ENCODE results near the gene PCDHGA2.

The PCDHGA2 gene

DNA sequence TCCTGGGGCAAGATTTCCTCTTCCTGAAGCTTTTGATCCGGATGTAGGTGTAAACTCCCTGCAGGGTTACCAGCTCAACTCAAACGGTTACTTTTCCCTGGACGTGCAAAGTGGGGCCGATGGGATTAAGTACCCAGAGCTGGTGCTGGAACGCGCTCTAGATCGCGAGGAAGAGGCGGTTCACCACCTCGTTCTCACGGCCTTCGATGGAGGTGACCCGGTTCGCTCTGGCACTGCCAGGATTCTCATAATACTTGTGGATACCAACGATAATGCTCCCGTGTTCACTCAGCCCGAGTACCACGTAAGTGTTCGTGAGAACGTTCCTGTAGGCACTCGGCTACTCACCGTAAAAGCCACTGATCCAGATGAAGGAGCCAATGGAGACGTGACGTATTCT is 17.1 kb downstream of the PCDHGA2 start:
- Histone ChIP-seq H2AFZ (ENCODE audit: low read depth, low read length, severe bottlenecking) (no peak overlapping the region), H3K4me2 (ENCODE audit: low read depth, low read length, poor library complexity, severe bottlenecking) (no peak overlapping the region), H3K27me3 (ENCODE audit: low read length) (no peaks in the 10 kb centered on the region), H3F3A (ENCODE audit: insufficient read depth) (0 out of 2 replicates have a peak, but pooled peaks cover 5% of the 10 kb centered on the region), H3K9ac (ENCODE audit: low read length) (no peak overlapping the region), H3K4me3 (ENCODE audit: insufficient read depth, low read length, poor library complexity, severe bottlenecking) (no peak overlapping the region), H3K9me3 (ENCODE audit: insufficient read depth, low read length) (peaks cover 2% of the 10 kb centered on the region; the same call in 1 of the 2 replicates), H3K79me2 (ENCODE audit: insufficient read depth, low read length) (no peaks in the 10 kb centered on the region), H3K9me2 (replicated peaks; ENCODE audit: insufficient read depth, low read length) (no peaks in the 10 kb centered on the region), H3K36me3 (ENCODE audit: low read length) (no peaks in the 10 kb centered on the region; the same call in 1 of the 2 replicates), H4K20me1 (ENCODE audit: low read depth, low read length) (no peaks in the 10 kb centered on the region), H3K27ac (ENCODE audit: low read depth, low read length) (no peak overlapping the region)
- TF ChIP-seq, protein P1, sequence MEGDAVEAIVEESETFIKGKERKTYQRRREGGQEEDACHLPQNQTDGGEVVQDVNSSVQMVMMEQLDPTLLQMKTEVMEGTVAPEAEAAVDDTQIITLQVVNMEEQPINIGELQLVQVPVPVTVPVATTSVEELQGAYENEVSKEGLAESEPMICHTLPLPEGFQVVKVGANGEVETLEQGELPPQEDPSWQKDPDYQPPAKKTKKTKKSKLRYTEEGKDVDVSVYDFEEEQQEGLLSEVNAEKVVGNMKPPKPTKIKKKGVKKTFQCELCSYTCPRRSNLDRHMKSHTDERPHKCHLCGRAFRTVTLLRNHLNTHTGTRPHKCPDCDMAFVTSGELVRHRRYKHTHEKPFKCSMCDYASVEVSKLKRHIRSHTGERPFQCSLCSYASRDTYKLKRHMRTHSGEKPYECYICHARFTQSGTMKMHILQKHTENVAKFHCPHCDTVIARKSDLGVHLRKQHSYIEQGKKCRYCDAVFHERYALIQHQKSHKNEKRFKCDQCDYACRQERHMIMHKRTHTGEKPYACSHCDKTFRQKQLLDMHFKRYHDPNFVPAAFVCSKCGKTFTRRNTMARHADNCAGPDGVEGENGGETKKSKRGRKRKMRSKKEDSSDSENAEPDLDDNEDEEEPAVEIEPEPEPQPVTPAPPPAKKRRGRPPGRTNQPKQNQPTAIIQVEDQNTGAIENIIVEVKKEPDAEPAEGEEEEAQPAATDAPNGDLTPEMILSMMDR (IDR thresholded peaks at IDR 0.05; ENCODE audit: insufficient read depth, low read length, poor library complexity, severe bottlenecking): no peak
- TF ChIP-seq EZH2phosphoT487 (conservative IDR thresholded peaks at IDR 0.05; ENCODE audit: low read length): no peak

DNA sequence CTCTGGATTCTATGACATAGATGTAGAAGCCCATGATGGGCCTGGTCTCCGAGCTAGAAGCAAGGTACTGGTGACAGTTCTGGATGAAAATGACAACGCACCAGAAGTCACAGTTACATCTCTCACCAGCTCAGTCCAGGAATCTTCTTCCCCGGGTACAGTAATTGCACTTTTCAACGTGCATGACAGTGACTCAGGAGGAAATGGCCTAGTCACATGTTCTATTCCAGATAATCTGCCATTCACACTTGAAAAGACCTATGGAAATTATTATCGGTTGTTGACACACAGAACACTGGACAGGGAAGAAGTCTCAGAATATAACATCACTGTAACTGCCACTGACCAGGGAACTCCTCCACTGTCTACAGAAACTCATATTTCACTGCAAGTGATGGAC is 17.6 kb downstream of the PCDHGA2 start:
- H3K27me3 ChIP-seq (ENCODE audit: low read length): no peaks in the 10 kb centered on the region
- no peak overlapping the region for H3K4me2 ChIP-seq (ENCODE audit: low read depth, low read length, poor library complexity, severe bottlenecking)
- H2AFZ ChIP-seq (ENCODE audit: low read depth, low read length, severe bottlenecking): no peak overlapping the region
- no peak overlapping the region for H3K9ac ChIP-seq (ENCODE audit: low read length)
- no peaks in the 10 kb centered on the region for H4K20me1 ChIP-seq (ENCODE audit: low read depth, low read length)
- peaks cover 7% of the 10 kb centered on the region; the same call in 1 of the 2 replicates for H3K9me3 ChIP-seq (ENCODE audit: insufficient read depth, low read length)
- H3K36me3 ChIP-seq (ENCODE audit: low read length): no peaks in the 10 kb centered on the region; the same call in 1 of the 2 replicates
- H3K4me3 ChIP-seq (ENCODE audit: insufficient read depth, low read length, poor library complexity, severe bottlenecking): no peak overlapping the region
- H3K27ac ChIP-seq (ENCODE audit: low read depth, low read length): no peak overlapping the region
- TF ChIP-seq, protein P1 (IDR thresholded peaks at IDR 0.05; ENCODE audit: insufficient read depth, low read length, poor library complexity, severe bottlenecking): no peak
- no peak for TF ChIP-seq EZH2phosphoT487 (conservative IDR thresholded peaks at IDR 0.05; ENCODE audit: low read length)
- H3F3A ChIP-seq (ENCODE audit: insufficient read depth): 0 out of 2 replicates have a peak, but pooled peaks cover 5% of the 10 kb centered on the region
- no peaks in the 10 kb centered on the region for H3K9me2 ChIP-seq (replicated peaks; ENCODE audit: insufficient read depth, low read length)
- H3K79me2 ChIP-seq (ENCODE audit: insufficient read depth, low read length): no peaks in the 10 kb centered on the region

DNA sequence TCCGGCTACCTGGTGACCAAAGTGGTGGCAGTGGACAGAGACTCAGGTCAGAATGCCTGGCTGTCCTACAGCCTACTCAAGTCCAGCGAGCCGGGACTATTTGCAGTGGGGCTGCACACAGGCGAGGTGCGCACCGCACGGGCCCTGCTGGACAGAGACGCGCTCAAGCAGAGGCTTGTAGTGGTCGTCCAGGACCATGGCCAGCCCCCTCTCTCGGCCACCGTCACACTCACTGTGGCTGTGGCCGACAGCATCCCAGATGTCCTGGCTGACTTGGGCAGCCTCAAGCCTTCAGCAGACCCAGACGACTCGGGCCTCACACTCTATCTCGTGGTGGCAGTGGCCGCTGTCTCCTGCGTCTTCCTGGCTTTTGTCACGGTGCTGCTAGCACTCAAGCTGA is 18.4 kb downstream of the PCDHGA2 start:
- H2AFZ ChIP-seq (ENCODE audit: low read depth, low read length, severe bottlenecking): no peak overlapping the region
- no peaks in the 10 kb centered on the region for H3K9me2 ChIP-seq (replicated peaks; ENCODE audit: insufficient read depth, low read length)
- no peaks in the 10 kb centered on the region; the same call in 1 of the 2 replicates for H3K36me3 ChIP-seq (ENCODE audit: low read length)
- H3K79me2 ChIP-seq (ENCODE audit: insufficient read depth, low read length): no peaks in the 10 kb centered on the region
- peaks cover 11% of the 10 kb centered on the region; the same call in 1 of the 2 replicates for H3K9me3 ChIP-seq (ENCODE audit: insufficient read depth, low read length)
- H3K27ac ChIP-seq (ENCODE audit: low read depth, low read length): no peak overlapping the region
- H4K20me1 ChIP-seq (ENCODE audit: low read depth, low read length): no peaks in the 10 kb centered on the region
- no peak overlapping the region for H3K4me2 ChIP-seq (ENCODE audit: low read depth, low read length, poor library complexity, severe bottlenecking)
- TF ChIP-seq, protein P1 (IDR thresholded peaks at IDR 0.05; ENCODE audit: insufficient read depth, low read length, poor library complexity, severe bottlenecking): no peak
- TF ChIP-seq EZH2phosphoT487 (conservative IDR thresholded peaks at IDR 0.05; ENCODE audit: low read length): no peak
- H3K27me3 ChIP-seq (ENCODE audit: low read length): no peaks in the 10 kb centered on the region
- no peak overlapping the region for H3K4me3 ChIP-seq (ENCODE audit: insufficient read depth, low read length, poor library complexity, severe bottlenecking)
- no peak overlapping the region for H3K9ac ChIP-seq (ENCODE audit: low read length)
- 0 out of 2 replicates have a peak, but pooled peaks cover 5% of the 10 kb centered on the region for H3F3A ChIP-seq (ENCODE audit: insufficient read depth)
